GM23338 (cell line): ENCODE results near the gene HAT1. TPM values are rescaled to one million over a fixed set of nuclear protein-coding genes. Genes with fewer than 3 reads are reported as not detected.

Experiments
- ATAC-seq: fragments of 200-7000 bp; cut with Tn5 transposase; 3 replicates; pipeline ENCODE4 v1.9.1; 2020
- DNase-seq: peaks from one replicate; pipeline ENCODE4 v3.0.0-alpha.2; 2015; ENCODE audit warnings: low spot score
- H2AFZ ChIP-seq: fragments of 200-600 bp; sonication (generic); 2 replicates; pipeline ENCODE4 v1.8.0; 2016; ENCODE audit warnings: antibody characterized with exemption, mild to moderate bottlenecking, moderate library complexity
- H3F3A ChIP-seq: fragments of 200-600 bp; sonication (generic); replicated peaks from 2 replicates; pipeline ENCODE4 v1.8.0; 2017; ENCODE audit warnings: antibody characterized with exemption, mixed run types, low read depth
- H3K27ac ChIP-seq: fragments of 200-600 bp; sonication (generic); 2 replicates; pipeline ENCODE4 v1.6.1; 2016; ENCODE audit warnings: low read depth
- H3K27me3 ChIP-seq: fragments of 200-600 bp; sonication (generic); 2 replicates; pipeline ENCODE4 v1.8.0; 2016; ENCODE audit warnings: mild to moderate bottlenecking, mixed run types, moderate library complexity; ENCODE audit not compliant: insufficient read depth
- H3K36me3 ChIP-seq: fragments of 200-600 bp; sonication (generic); 2 replicates; pipeline ENCODE4 v1.8.0; 2016; ENCODE audit warnings: mild to moderate bottlenecking; ENCODE audit not compliant: insufficient read depth
- H3K4me1 ChIP-seq: fragments of 200-600 bp; sonication (generic); 2 replicates; pipeline ENCODE4 v1.8.0; 2016; ENCODE audit warnings: mild to moderate bottlenecking, moderate library complexity; ENCODE audit not compliant: insufficient read depth
- H3K4me2 ChIP-seq: fragments of 200-600 bp; sonication (generic); 2 replicates; pipeline ENCODE4 v1.7.1; 2017; ENCODE audit warnings: mixed run types
- H3K4me3 ChIP-seq: fragments of 200-600 bp; sonication (generic); 2 replicates; pipeline ENCODE4 v1.6.1; 2016; ENCODE audit warnings: mixed run types
- H3K79me2 ChIP-seq: fragments of 200-600 bp; sonication (generic); replicated peaks from 2 replicates; pipeline ENCODE4 v1.8.0; 2017; ENCODE audit warnings: mild to moderate bottlenecking; ENCODE audit not compliant: insufficient read depth
- H3K9me2 ChIP-seq: fragments of 200-600 bp; sonication (generic); 2 replicates; pipeline ENCODE4 v1.8.0; 2017; ENCODE audit not compliant: insufficient read depth
- H4K20me1 ChIP-seq: fragments of 200-600 bp; sonication (generic); replicated peaks from 2 replicates; pipeline ENCODE4 v1.8.0; 2017; ENCODE audit warnings: mild to moderate bottlenecking; ENCODE audit not compliant: insufficient read depth
- H3K27ac Mint-ChIP-seq: 2 replicates; pipeline ENCODE4 v1.8.0; 2020; ENCODE audit warnings: inconsistent platforms, mild to moderate bottlenecking, moderate library complexity, mixed read lengths
- H3K27me3 Mint-ChIP-seq: 3 replicates; pipeline ENCODE4 v1.8.0; 2022; ENCODE audit warnings: low read depth, mild to moderate bottlenecking, moderate library complexity, mixed read lengths, inconsistent platforms; ENCODE audit not compliant: insufficient read depth, poor library complexity
- H3K36me3 Mint-ChIP-seq: 3 replicates; pipeline ENCODE4 v1.8.0; 2021; ENCODE audit warnings: low read depth, mild to moderate bottlenecking, inconsistent platforms, moderate library complexity, mixed read lengths
- H3K4me1 Mint-ChIP-seq: 3 replicates; pipeline ENCODE4 v1.8.0; 2020; ENCODE audit warnings: mild to moderate bottlenecking, inconsistent platforms, mixed read lengths
- H3K4me3 Mint-ChIP-seq: 3 replicates; pipeline ENCODE4 v1.8.0; 2021; ENCODE audit warnings: moderate library complexity, mild to moderate bottlenecking, inconsistent platforms, mixed read lengths
- H3K9me3 Mint-ChIP-seq: 3 replicates; pipeline ENCODE4 v1.8.0; 2020; ENCODE audit warnings: moderate library complexity, mild to moderate bottlenecking, inconsistent platforms, mixed read lengths
- CREB1 ChIP-seq: fragments of 250-450 bp; sonication (Bioruptor Pico); IDR thresholded peaks from 2 replicates; pipeline ENCODE4 v1.5.0; 2020; ENCODE audit warnings: low read depth, mild to moderate bottlenecking, moderate library complexity
- CTCF ChIP-seq, 2 experiments: fragments of 200-600 bp in 1 of 2; sonication (generic) in 1 of 2; conservative IDR thresholded peaks; 2 replicates each; pipeline versions ENCODE4 v1.5.1 to v1.6.1; 2016 to 2017; ENCODE audit warnings: antibody characterized with exemption in 2 of 2, low read depth in 2 of 2, mild to moderate bottlenecking in 2 of 2, moderate library complexity in 1 of 2
- ETS1 ChIP-seq: IDR thresholded peaks from 2 replicates; pipeline ENCODE4 v1.6.1; 2016; ENCODE audit warnings: antibody characterized with exemption
- EZH2 ChIP-seq: fragments of 200-600 bp; sonication (generic); IDR thresholded peaks from one replicate; pipeline ENCODE4 v1.8.0; 2017; ENCODE audit warnings: antibody characterized with exemption, mild to moderate bottlenecking, low read depth; ENCODE audit not compliant: unreplicated experiment
- EZH2phosphoT487 ChIP-seq: fragments of 200-600 bp; sonication (generic); IDR thresholded peaks from one replicate; pipeline ENCODE4 v1.8.1; 2018; ENCODE audit warnings: antibody characterized with exemption; ENCODE audit not compliant: unreplicated experiment
- JUNB ChIP-seq: IDR thresholded peaks from one replicate; pipeline ENCODE4 v1.6.1; 2016; ENCODE audit warnings: antibody characterized with exemption; ENCODE audit not compliant: unreplicated experiment
- NANOG ChIP-seq: IDR thresholded peaks from 2 replicates; pipeline ENCODE4 v1.6.1; 2016; ENCODE audit warnings: antibody characterized with exemption, borderline replicate concordance
- POLR2AphosphoS5 ChIP-seq: IDR thresholded peaks from 2 replicates; pipeline ENCODE4 v1.6.1; 2016; ENCODE audit warnings: antibody characterized with exemption, low read depth
- REST ChIP-seq: IDR thresholded peaks from one replicate; pipeline ENCODE4 v1.6.1; 2018; ENCODE audit warnings: antibody characterized with exemption; ENCODE audit not compliant: unreplicated experiment
- STAT1 ChIP-seq: IDR thresholded peaks from one replicate; pipeline ENCODE4 v1.6.1; 2016; ENCODE audit warnings: antibody characterized with exemption; ENCODE audit not compliant: unreplicated experiment
- ZNF114 ChIP-seq: fragments of 250-450 bp; sonication (Bioruptor Pico); IDR thresholded peaks from 2 replicates; pipeline ENCODE4 v1.5.0; 2020; ENCODE audit warnings: mild to moderate bottlenecking, moderate library complexity
- ZNF331 ChIP-seq: fragments of 250-450 bp; sonication (Bioruptor Pico); IDR thresholded peaks from 2 replicates; pipeline ENCODE4 v1.5.0; 2020; ENCODE audit warnings: low read depth, mild to moderate bottlenecking, moderate library complexity
- polyA plus RNA-seq: library from polyadenylated mRNA; unstranded; fragments of >200 nt; fragmentation: Nextera tagmentation; extraction: Ambion mirVana; gene quantifications from 2 replicates; pipeline ENCODE4 v1.2.1, GENCODE V29; 2016
- total RNA-seq: library from RNA; depleted of rRNA; stranded (reverse); fragments of >200 nt; shearing (Covaris generic); gene quantifications from 2 replicates; pipeline ENCODE4 v1.2.3, GENCODE V29; 2014
- TF ChIP-seq, protein P1 (sequence below): fragments of 250-450 bp; sonication (Bioruptor Pico); IDR thresholded peaks from 2 replicates; pipeline ENCODE4 v1.5.0; 2020; ENCODE audit warnings: mild to moderate bottlenecking, moderate library complexity

Gene HAT1
- total and polyA plus RNA-seq, 2 experiments from 2014 or later: 67.2 to 67.5 TPM

GRCh38 chr2:171959998-171960397, 37.7 kb downstream of the HAT1 start:
- no peak overlapping the region for H3K4me3 Mint-ChIP-seq
- no peaks in the 10 kb centered on the region for H3K27me3 ChIP-seq
- no peak overlapping the region for H3K27ac Mint-ChIP-seq
- H3K36me3 Mint-ChIP-seq: peaks cover 2% of the 10 kb centered on the region; the same call in 2 of the 3 replicates
- no peak overlapping the region for H3K4me2 ChIP-seq
- H2AFZ ChIP-seq: no peak overlapping the region
- DNase-seq (no peak), ATAC-seq (no peak)
- peaks cover 6% of the 10 kb centered on the region for H4K20me1 ChIP-seq
- no peak overlapping the region for H3K4me3 ChIP-seq
- no peaks in the 10 kb centered on the region for H3K4me1 Mint-ChIP-seq
- no peaks in the 10 kb centered on the region for H3K9me3 Mint-ChIP-seq
- peaks cover 6% of the 10 kb centered on the region for H3K27me3 Mint-ChIP-seq
- no peaks in the 10 kb centered on the region for H3K9me2 ChIP-seq
- no peaks in the 10 kb centered on the region for H3K36me3 ChIP-seq
- no peaks in the 10 kb centered on the region for H3F3A ChIP-seq
- H3K79me2 ChIP-seq: peaks cover 7% of the 10 kb centered on the region; the same call in 1 of the 2 replicates
- TF ChIP-seq REST (no peak), EZH2phosphoT487 (no peak), ZNF114 (CRISPR knock-in tag) (no peak), ZNF331 (CRISPR knock-in tag) (no peak), NANOG (no peak), STAT1 (no peak), CTCF (conservative IDR thresholded peaks at IDR 0.05; ENCODE audit: low read depth in 2 of 2) (no peak), POLR2AphosphoS5 (no peak), EZH2 (no peak), ETS1 (no peak), JUNB (no peak), CREB1 (CRISPR knock-in tag) (no peak)
- TF ChIP-seq, protein P1, sequence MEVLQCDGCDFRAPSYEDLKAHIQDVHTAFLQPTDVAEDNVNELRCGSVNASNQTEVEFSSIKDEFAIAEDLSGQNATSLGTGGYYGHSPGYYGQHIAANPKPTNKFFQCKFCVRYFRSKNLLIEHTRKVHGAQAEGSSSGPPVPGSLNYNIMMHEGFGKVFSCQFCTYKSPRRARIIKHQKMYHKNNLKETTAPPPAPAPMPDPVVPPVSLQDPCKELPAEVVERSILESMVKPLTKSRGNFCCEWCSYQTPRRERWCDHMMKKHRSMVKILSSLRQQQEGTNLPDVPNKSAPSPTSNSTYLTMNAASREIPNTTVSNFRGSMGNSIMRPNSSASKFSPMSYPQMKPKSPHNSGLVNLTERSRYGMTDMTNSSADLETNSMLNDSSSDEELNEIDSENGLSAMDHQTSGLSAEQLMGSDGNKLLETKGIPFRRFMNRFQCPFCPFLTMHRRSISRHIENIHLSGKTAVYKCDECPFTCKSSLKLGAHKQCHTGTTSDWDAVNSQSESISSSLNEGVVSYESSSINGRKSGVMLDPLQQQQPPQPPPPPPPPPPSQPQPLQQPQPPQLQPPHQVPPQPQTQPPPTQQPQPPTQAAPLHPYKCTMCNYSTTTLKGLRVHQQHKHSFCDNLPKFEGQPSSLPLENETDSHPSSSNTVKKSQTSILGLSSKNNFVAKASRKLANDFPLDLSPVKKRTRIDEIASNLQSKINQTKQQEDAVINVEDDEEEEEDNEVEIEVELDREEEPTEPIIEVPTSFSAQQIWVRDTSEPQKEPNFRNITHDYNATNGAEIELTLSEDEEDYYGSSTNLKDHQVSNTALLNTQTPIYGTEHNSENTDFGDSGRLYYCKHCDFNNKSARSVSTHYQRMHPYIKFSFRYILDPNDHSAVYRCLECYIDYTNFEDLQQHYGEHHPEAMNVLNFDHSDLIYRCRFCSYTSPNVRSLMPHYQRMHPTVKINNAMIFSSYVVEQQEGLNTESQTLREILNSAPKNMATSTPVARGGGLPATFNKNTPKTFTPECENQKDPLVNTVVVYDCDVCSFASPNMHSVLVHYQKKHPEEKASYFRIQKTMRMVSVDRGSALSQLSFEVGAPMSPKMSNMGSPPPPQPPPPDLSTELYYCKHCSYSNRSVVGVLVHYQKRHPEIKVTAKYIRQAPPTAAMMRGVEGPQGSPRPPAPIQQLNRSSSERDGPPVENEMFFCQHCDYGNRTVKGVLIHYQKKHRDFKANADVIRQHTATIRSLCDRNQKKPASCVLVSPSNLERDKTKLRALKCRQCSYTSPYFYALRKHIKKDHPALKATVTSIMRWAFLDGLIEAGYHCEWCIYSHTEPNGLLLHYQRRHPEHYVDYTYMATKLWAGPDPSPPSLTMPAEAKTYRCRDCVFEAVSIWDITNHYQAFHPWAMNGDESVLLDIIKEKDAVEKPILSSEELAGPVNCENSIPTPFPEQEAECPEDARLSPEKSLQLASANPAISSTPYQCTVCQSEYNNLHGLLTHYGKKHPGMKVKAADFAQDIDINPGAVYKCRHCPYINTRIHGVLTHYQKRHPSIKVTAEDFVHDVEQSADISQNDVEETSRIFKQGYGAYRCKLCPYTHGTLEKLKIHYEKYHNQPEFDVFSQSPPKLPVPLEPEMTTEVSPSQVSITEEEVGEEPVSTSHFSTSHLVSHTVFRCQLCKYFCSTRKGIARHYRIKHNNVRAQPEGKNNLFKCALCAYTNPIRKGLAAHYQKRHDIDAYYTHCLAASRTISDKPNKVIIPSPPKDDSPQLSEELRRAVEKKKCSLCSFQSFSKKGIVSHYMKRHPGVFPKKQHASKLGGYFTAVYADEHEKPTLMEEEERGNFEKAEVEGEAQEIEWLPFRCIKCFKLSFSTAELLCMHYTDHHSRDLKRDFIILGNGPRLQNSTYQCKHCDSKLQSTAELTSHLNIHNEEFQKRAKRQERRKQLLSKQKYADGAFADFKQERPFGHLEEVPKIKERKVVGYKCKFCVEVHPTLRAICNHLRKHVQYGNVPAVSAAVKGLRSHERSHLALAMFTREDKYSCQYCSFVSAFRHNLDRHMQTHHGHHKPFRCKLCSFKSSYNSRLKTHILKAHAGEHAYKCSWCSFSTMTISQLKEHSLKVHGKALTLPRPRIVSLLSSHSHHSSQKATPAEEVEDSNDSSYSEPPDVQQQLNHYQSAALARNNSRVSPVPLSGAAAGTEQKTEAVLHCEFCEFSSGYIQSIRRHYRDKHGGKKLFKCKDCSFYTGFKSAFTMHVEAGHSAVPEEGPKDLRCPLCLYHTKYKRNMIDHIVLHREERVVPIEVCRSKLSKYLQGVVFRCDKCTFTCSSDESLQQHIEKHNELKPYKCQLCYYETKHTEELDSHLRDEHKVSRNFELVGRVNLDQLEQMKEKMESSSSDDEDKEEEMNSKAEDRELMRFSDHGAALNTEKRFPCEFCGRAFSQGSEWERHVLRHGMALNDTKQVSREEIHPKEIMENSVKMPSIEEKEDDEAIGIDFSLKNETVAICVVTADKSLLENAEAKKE (CRISPR knock-in tag): no peak
- no peak overlapping the region for H3K27ac ChIP-seq
- H3K4me1 ChIP-seq: no peaks in the 10 kb centered on the region
